NOMO-1 treated with dmso at 0.1 percent for 144 hours (cell line): ENCODE measurements around the gene ACP6.
"Not testable (repeated sequence)": the region's sequence is repeated elsewhere in the genome, so short reads cannot be mapped to it uniquely, and the experiment has no call there.

ENCODE experiments used
- DNase-seq: peaks from one replicate; lab custom pipeline; 2025; ENCODE audit not compliant: unreplicated experiment; lab: John Stamatoyannopoulos, UW

ACP6 gene

DNA sequence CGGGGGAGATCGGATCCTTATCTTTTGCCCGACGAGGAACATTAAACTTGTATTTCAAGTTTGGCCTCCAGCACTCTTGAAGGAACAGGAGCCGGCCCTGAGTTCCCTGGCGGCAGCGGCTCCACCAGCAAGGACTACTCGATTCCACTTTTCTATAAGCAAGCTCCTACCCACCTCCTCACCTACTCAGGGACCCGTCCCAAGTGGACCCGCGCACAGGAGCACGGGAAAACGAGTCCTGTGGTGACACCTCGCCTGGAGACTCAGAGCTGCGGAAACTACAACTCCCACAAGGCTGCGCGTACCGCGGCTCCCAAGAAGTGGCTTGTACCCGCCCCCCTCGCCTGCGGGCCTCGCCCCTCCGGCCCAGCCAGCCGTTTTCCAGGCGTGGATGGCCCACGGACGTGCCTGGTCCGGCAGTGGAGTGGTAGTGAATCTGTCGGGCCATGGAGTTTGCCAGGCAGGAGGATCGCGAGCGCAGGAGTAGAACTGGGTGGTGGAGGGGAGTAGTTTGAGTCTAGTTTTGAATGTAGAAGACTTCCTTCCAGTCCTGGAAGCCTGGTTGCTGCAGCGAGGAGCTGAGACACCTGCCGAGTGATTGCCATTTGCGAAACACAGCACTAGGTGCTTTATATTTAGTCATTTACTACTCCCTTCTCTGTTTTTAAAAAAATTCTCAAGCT lies at the start of gene ACP6:
ACP6 (minus strand) TSS at position 206 of the 683 bp plus-strand sequence. CDS start 476 bp downstream, outside the sequence.
- DNase-seq, result peak; percentile 73

DNA sequence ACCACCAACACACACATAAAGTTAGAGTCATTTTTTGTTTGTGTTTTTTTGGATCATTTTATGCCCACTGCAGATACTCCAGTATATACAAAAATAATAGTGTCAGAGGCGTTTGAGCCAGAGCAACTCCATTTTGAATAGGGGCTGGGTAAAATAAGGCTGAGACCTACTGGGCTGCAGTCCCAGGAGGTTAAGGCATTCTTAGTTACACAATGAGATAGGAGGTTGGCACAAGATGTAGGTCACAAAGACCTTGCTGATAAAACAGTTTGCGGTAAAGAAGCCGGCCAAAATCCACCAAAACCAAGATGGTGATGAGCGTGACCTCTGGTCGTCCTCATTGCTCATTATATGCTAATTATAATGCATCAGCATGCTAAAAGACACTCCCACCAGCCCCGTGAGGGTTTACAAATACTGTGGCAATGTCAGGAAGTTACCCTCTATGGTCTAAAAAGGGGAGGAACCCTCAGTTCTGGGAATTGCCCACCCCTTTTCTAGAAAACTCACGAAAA lies 49.4 kb upstream of the ACP6 start:
- no peak for DNase-seq

DNA sequence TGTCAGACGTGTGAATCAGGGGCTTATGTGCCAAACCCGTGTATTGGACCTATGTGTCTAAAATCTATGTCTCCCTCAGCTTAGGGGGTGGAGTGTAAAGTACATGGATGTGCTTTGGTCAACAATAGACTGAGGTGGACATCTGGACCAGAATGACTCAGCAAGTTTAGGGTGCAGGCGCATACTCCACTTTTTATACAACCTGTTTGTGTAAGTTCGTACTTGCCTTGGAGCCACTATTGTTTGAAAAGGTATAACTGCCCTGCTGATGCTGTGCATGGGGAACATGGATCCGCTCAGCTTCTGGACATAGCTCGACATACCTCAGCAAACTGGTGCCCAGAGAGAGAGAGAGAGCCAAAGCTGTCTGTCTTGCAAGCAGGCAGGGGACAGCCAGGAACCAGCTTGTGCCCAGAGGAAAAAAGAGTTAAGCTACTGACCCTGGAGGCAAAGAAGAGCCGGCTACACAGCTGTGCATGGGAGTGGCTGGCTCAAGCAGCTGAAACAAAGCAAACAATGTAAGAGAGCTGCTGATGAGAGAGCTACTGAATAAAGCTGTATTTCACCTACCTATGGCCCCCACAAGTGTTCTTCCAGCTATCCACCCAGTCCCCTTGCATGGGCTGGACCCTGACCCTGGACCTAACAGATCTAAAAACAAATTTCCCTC lies 48.8 kb upstream of the ACP6 start:
- DNase-seq, result no peak

DNA sequence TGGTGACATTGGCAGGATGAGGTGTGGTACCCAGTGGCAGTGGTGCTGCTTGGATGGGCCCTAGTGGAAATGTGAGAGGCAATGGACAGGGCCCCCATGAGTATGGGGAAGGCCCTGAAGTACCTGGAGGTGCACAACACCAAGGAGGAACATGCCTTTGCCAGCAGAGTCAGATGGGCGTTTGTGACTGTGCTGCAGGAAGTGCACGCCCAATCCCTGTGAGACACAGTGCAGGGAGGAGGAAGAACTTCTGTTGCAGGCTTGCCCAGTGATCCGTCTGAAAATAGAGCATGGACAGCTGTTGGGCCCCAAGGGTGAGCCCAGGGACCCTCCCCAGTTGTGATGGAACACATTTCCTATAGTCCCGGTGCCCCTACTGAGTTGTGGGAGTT lies 47.4 kb upstream of the ACP6 start:
- DNase-seq, result no peak

DNA sequence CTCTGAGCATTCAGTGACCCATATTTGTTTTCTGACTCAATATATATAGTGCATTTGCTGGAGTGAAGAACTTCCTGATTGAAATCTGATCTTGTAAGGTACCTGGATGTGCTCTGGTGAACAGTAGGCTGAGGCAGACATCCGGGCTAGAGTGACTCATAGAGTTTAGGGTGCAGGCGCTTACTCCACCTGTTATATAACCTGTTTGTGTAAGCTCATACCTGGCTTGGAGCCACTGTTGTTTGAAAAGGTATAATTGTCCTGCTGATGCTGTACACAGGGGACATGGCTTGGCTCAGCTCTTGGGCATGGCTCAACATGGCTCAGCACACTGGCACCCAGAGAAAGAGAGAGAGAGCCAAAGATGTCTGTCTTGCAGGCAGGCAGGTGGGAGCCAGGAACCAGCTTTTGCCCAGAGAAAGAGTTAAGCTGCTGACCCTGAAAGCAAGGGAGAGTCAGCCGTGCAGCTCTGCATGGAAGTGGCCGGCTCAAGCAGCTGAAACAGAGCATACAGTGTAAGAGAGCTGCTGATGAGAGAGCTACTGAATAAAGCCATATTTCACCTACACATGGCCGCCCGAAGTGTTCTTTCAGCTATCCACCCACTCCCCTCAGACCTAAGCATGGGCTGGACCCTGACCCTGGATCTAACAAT lies 46.9 kb upstream of the ACP6 start:
- DNase-seq, result no peak

DNA sequence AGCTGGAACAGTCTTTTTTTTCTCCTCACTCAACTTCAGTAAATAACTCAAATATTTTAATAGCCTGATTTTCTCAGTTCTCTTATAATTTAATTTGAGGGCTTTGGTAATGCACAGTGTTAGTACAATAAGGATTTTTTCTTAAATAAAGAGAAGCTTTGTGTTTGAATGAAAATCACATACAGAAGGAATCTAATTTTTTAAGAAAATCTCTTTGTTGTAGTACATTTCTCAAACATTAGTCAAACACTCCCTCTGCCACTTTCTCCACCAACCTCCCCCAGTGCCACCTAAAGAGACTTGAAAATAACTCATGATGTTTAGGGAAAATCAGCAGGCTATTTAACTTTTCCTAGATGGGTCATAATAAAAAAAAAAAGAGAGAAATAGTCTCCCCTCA lies 42.3 kb upstream of the ACP6 start:
- DNase-seq, result no peak

DNA sequence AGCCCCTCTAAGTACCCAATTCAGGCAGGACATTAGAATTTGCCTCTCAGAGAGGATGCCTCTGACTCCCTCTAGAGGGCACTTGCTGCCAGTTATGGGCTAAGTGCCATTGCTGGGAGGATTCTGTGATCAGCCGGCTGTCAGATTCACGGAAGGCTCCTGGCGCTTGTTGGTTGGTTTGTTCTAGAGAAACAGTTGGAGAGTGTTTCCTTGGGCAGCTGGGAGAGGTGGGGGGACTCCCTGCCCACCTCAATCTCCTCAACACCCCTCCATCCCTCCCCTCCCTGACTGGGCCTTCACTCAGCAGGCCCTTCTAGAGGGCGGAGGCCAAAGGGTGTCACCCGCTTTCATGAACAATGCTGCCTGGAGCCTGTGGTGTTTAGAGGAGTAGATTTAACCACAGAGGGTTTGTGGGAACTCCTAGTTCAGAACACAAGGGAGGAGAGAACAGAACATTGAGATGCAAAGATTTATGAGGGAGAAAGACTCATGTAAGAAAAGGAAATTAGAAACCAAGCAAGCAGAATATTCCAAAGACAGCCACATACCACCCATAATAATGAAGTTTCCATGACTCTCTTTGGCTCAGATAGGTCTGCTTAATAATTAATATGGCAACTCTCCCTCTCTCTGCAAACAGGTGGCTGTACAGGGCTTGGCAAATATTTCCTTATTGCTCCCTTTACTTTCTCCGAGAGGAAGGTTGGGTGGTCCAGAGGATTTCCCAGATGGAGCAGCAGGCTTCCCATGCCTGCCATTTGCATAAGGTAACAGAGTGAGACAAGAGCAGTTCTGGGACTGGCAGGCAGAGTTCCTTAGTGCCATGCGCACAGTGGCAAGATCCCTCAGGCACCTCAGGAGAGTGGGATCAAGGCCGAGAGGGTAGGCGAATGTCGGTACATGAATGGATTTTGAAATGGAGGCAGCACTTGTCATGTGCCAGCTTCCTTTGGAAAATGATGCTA lies 30.0 kb upstream of the ACP6 start:
- no peak for DNase-seq

DNA sequence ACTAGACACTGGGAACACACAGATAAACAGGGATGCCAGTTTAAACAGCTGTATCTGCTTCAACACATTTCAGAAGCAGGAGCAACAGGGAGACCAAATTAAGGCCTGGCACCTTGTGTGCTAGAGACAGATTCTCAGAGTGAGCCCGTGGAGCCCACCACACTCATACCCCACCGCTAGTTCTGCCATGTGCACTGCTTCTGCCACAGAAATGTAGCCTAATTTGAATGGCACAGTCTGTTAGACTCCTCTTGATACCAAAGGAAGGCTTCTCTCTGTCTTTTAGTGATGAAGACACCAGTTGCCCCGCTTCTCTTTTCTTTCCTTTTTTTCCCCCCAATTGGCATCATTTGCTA lies 29.3 kb upstream of the ACP6 start:
- no peak for DNase-seq

DNA sequence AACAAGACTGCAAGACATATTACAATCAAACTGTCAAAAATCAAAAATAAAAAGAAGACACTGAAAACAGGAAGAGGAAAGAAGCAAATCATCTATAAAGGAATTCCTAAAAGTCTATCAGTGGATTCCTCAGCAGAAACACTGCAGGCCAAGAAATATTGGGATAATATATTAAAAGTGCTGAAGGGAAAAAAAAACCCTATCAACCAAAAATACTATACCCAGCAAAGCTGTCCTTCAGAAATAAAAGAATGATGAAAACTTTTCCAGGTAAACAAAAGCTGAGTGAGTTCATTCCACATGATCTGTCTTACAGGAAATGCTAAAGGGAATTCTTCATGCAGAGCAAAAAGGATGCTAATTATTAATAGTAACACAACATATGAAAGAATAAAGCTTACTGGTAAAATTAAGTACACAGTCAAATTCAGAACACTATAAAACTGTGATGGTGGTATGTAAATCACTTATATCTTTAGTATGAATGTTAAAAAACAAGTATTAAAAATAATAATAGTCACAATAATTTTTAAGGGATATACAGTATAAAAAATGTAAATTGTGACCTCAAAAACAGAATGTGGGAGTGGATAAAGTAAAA lies 12.9 kb upstream of the ACP6 start:
- no peak for DNase-seq

DNA sequence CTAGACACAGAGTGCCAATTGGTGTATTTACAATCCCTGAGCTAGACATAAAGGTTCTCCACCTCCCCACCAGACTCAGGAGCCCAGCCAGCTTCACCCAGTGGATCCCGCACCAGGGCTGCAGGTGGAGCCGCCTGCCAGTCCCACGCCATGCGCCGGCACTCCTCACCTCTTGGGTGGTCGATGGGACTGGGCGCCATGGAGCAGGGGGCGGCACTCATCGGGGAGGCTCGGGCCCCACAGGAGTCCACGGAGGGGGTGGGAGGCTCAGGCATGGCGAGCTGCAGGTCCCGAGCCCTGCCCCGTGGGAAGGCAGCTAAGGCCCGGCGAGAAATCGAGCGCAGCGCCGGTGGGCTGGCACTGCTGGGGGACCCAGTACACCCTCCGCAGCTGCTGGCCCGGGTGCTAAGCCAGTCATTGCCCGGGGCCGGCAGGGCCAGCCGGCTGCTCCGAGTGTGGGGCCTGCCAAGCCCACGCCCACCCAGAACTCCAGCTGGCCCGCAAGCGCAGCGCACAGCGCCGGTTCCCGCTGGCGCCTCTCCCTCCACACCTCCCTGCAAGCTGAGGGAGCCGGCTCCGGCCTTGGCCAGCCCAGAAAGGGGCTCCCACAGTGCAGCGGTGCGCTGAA lies 10.4 kb upstream of the ACP6 start:
- DNase-seq, result not testable (repeated sequence)

DNA sequence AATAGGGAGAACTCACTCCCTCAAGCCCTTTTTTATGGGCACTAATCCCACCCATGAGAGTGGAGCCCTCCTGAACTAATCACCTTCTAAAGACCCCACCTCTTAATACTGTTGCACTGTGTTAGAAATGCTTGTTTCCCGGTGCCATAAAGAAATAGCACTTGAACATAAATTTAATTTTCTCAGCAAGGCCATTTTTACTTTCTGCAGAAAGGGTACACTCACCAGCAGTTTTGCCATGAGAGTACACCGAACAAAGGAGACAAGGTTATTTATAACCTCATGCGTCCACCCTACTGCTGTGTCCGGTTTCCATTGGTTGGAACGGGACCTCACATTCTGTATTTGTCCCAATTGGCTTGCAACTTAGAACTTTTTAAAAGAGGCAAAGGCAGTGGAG lies 7.4 kb upstream of the ACP6 start:
- DNase-seq, result not testable (repeated sequence)

DNA sequence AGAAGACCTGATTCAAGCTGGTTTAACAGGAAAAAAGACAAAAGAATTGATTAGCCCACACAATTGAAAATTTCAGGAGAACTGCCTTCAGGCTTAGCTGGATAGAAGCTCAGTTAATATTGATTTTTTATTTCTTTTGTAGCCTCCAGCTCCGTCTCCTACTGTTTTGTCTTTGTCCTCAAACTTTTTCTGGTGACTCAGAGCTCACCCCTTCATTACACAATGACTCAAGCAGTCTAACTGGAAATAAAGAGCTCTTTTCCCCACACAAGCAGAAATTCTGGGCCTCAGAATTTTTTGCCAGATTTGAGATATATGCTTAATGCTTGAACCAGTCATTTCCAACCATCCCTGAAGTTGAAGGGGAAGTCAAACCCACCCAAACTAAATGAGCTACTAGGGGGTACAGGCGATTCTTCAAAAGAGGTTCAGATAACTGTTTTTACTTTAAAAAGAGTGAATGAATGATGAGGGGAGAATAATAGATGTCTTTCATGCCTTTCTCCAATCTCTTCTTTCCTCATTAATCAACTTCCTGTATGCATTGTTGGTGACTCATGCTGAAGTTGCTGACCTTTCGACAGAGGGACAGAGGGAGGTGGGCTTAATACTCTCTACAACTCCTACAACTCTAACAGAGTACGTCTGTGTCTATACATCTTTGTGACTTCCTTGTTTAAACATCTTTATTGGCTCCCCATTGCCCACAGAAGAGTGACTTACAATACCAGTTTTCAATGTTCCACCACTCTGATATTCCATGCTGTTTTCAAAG lies 6.2 kb upstream of the ACP6 start:
- no peak for DNase-seq

DNA sequence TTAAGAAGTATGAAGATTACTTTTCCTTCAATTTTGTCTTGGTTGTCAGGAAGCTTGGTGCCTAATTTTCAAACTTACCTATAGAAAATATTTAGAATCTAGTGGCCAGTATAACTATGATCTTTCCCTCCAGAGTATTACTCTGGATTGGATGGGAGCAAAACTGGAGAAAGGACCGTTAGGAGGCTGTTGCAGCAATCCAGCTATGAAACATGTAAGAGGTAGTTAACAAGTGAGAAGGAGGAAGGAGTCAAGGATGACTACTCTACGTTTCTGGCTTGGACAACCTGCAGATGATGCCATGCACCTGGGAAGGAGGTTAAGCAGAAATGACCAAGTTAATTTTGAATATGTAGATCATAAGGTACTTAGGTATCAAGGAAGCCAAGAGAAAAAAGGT lies 3.5 kb upstream of the ACP6 start:
- no peak for DNase-seq

DNA sequence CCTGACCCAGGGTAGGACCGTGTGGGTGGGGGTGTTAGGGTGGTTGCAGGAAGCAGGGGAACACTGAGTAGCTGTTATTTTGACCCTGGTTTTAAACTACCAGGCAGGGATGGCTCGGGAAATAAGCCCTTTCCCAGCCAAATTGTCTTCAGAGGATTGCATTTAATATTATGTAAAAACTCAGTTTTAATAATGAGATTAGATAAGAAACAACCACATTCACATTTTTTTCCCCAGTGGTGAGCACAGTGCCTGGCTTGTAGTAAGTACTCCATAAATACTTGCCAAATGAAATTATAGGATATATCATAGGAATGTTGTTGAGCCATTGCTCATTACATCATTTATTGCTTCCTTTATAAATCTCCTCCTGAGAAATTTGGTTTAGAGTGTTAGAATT lies 3.1 kb upstream of the ACP6 start:
- no peak for DNase-seq

DNA sequence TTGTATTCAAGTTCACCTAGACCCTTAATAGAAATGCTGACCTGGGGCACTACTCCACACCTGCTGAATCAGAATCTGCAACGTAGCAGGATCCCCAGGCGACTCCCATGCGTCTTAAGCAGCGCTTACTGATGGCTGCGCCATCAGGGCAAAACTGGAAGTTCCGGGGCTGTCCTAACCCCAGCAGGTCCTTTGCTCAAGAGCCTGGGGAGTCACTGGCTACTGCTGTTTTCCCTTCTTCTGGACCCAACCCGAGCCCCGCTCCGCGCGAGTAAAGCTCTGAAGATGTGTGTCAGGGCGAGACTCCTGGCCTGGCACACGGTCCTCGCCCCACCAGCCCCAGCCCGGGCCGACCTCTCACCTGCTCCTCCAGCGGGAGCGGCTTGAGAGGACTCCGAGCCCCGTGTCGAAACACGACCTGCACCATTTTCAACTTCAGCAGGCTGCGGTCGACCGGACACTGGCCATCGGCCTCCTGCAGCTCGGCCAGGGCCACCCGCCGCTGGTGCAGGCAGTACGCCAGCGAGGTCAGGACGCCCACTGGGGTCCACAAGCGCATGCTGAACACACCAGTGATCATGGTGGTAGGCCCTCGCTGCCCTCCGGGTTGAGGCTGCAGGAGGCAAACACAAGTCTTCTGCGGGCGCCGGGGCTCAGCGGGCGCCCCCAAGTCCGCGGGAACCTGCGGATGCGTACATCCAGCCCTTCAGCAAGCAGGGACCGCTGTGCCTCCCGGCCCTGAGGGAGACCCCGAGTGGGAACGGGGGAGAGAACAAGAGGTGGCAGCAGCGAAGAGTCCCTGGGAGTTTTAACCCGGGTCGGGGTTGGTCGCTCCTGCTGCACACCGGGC lies 630 bp downstream of the ACP6 start:
- no peak for DNase-seq

DNA sequence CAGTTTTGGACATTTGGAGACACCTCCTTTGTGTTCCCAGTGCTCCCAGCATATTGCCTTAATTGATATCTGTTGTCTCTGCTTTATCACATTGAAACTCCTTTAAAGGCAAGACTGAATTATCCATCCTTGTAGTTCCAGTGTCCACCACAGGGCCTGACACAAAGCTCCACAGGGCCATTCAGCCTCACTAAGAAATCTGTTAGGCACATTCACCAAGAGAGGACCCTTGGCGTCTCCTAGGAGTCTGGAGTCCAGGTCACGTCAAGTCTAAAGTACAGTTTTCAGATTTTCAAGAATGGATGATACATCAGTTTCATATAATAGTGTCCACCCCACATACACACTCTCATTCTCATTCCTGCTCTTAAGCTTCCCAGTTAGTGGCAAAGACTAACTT lies 4.8 kb downstream of the ACP6 start:
- DNase-seq, result no peak

DNA sequence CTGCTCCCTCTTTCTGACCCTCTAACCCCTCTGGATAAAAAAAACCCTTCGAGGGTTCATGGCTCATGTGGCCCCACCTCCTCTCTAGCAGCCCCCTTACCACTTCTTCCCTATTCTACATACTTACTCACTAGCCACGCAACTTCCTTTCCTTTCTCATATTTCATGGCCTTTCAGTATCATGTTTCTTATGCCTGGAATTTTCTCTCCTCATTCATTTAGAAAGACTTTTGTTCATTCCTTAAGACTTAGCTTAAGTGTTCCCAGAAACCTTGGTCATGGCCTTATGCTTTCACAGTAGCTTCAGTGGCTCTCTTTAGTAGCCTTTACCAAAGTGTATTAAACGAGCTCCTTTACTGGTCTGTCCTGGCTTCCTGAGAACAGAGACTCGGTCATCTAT lies 6.1 kb downstream of the ACP6 start:
- DNase-seq, result no peak

DNA sequence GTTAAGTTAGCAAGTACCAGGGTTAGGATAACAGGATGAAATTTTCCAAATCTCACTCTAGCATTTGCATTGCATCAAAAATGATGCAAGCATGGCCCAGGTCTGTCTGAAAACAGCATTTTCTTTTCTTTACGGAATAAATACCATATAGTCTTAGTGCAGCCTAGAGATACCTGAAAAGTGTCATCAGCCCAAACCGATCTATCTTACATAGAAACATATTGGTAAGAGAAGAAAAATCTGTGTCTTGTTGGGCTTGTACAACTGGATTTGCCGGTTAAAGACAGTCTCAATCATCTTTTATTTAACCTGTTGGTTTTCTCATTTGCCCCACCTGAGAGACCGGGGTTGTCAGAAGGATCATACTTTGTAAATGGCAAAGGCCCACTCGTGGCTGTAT lies 15.8 kb downstream of the ACP6 start:
- no peak for DNase-seq

DNA sequence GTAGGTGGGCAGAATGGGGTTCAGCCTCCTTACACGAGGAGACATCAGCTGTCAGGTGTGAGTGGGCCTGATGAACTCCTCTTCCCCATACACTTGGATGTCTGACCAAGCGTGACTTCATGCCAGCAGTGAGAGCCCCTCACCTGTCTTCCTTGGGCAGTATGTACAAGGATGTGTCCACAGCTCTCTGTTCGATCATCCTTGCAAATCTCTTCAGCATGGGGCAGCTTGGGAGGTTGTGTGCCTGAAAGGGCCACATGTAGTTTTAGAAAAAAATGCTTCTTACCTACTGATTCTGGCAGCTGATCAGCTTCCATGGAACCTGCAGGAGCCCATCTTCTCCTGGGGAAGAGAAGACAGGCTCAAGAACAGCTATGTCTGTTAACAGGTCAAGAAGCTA lies 18.0 kb downstream of the ACP6 start:
- no peak for DNase-seq
